ENCODE results near the gene PSMC5.
"Not testable (repeated sequence)": the region's sequence is repeated elsewhere in the genome, so short reads cannot be mapped to it uniquely, and the experiment has no call there.

The PSMC5 gene

GRCh38 chr17:63796375-63796774 is 30.9 kb upstream of the PSMC5 start:
- H3K9me3 ChIP-seq (ENCODE audit: control insufficient read depth in 5 of 5, low read length in 5 of 5); H3K4me3 ChIP-seq (ENCODE audit: low read depth in 1 of 5, low read length in 5 of 5); H3K4me1 ChIP-seq (ENCODE audit: control insufficient read depth in 5 of 5, insufficient read depth in 5 of 5, low read length in 5 of 5); H3K27ac ChIP-seq (ENCODE audit: low read depth, low read length); H3K9ac ChIP-seq (ENCODE audit: low read length in 5 of 5); H3K27me3 ChIP-seq (ENCODE audit: control insufficient read depth in 5 of 5, insufficient read depth in 4 of 5, low read length in 5 of 5): not testable (repeated sequence)
- H3K36me3 ChIP-seq (ENCODE audit: control insufficient read depth in 5 of 5, insufficient read depth in 5 of 5, low read length in 5 of 5) = peaks cover 57 to 93% (median 77%) of the 10 kb centered on the region in 5 donors

- Histone ChIP-seq H3K4me3 (ENCODE audit: low read depth in 1 of 5, low read length in 5 of 5) (no peak overlapping the region), H3K9ac (ENCODE audit: low read length in 5 of 5) (no peak overlapping the region), H3K27me3 (ENCODE audit: control insufficient read depth in 5 of 5, insufficient read depth in 4 of 5, low read length in 5 of 5) (no peaks in the 10 kb centered on the region), H3K36me3 (ENCODE audit: control insufficient read depth in 5 of 5, insufficient read depth in 5 of 5, low read length in 5 of 5) (peaks cover 56 to 97% (median 77%) of the 10 kb centered on the region in 5 donors), H3K9me3 (ENCODE audit: control insufficient read depth in 5 of 5, low read length in 5 of 5) (no peaks in the 10 kb centered on the region), H3K4me1 (ENCODE audit: control insufficient read depth in 5 of 5, insufficient read depth in 5 of 5, low read length in 5 of 5) (no peaks in the 10 kb centered on the region), H3K27ac (ENCODE audit: low read depth, low read length) (no peak overlapping the region)
These were observed 28.6 kb upstream of the PSMC5 start for GRCh38 chr17:63798572-63799106.

- Histone ChIP-seq H3K27me3 (ENCODE audit: control insufficient read depth in 5 of 5, insufficient read depth in 4 of 5, low read length in 5 of 5) (no peaks in the 10 kb centered on the region), H3K9me3 (ENCODE audit: control insufficient read depth in 5 of 5, low read length in 5 of 5) (no peaks in the 10 kb centered on the region), H3K4me3 (ENCODE audit: low read depth in 1 of 5, low read length in 5 of 5) (no peak overlapping the region), H3K36me3 (ENCODE audit: control insufficient read depth in 5 of 5, insufficient read depth in 5 of 5, low read length in 5 of 5) (peaks cover 55 to 91% (median 69%) of the 10 kb centered on the region in 5 donors), H3K9ac (ENCODE audit: low read length in 5 of 5) (no peak overlapping the region), H3K4me1 (ENCODE audit: control insufficient read depth in 5 of 5, insufficient read depth in 5 of 5, low read length in 5 of 5) (peaks cover 0 to 3% (median 0%) of the 10 kb centered on the region in 5 donors), H3K27ac (ENCODE audit: low read depth, low read length) (no peak overlapping the region)
These were observed 26.4 kb upstream of the PSMC5 start for GRCh38 chr17:63800783-63801182.

- H3K27me3 ChIP-seq (ENCODE audit: control insufficient read depth in 5 of 5, insufficient read depth in 4 of 5, low read length in 5 of 5) = no peaks in the 10 kb centered on the region
- peaks cover 55 to 90% (median 74%) of the 10 kb centered on the region in 5 donors for H3K36me3 ChIP-seq (ENCODE audit: control insufficient read depth in 5 of 5, insufficient read depth in 5 of 5, low read length in 5 of 5)
- H3K4me1 ChIP-seq (ENCODE audit: control insufficient read depth in 5 of 5, insufficient read depth in 5 of 5, low read length in 5 of 5) = peaks cover 0 to 3% (median 0%) of the 10 kb centered on the region in 5 donors
- H3K9ac ChIP-seq (ENCODE audit: low read length in 5 of 5) = no peak overlapping the region
- H3K9me3 ChIP-seq (ENCODE audit: control insufficient read depth in 5 of 5, low read length in 5 of 5) = no peaks in the 10 kb centered on the region
- no peak overlapping the region for H3K27ac ChIP-seq (ENCODE audit: low read depth, low read length)
- H3K4me3 ChIP-seq (ENCODE audit: low read depth in 1 of 5, low read length in 5 of 5) = no peak overlapping the region
These were observed 22.9 kb upstream of the PSMC5 start for GRCh38 chr17:63804328-63804727.

- Histone ChIP-seq H3K36me3 (ENCODE audit: control insufficient read depth in 5 of 5, insufficient read depth in 5 of 5, low read length in 5 of 5) (peaks cover 52 to 90% (median 73%) of the 10 kb centered on the region in 5 donors), H3K27ac (ENCODE audit: low read depth, low read length) (no peak overlapping the region), H3K4me1 (ENCODE audit: control insufficient read depth in 5 of 5, insufficient read depth in 5 of 5, low read length in 5 of 5) (peaks cover 0 to 3% (median 0%) of the 10 kb centered on the region in 5 donors), H3K9me3 (ENCODE audit: control insufficient read depth in 5 of 5, low read length in 5 of 5) (no peaks in the 10 kb centered on the region), H3K27me3 (ENCODE audit: control insufficient read depth in 5 of 5, insufficient read depth in 4 of 5, low read length in 5 of 5) (no peaks in the 10 kb centered on the region), H3K4me3 (ENCODE audit: low read depth in 1 of 5, low read length in 5 of 5) (no peak overlapping the region), H3K9ac (ENCODE audit: low read length in 5 of 5) (no peak overlapping the region)
These were observed 21.6 kb upstream of the PSMC5 start for GRCh38 chr17:63805591-63805990.

DNA sequence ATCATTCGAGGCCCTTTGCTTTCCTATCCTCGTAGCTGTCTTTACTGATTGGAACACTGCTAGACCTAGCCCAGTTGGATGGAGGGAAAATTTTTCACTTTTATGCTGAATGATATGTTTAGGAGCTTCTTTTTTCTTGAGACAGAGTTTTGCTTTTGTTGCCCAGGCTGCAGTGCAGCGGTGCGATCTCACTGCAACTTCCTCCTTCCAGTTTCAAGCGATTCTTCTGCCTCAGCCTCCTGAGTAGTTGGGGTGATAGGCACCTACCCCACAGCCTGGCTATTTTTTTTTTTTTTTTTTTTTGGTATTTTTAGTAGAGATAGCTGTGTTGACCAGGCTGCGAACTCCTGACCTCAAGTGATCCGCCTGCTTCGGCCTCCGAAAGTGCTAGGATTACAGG is 17.3 kb upstream of the PSMC5 start:
- H3K27ac ChIP-seq (ENCODE audit: low read depth, low read length) = no peak overlapping the region
- H3K9ac ChIP-seq (ENCODE audit: low read length in 5 of 5) = no peak overlapping the region
- H3K36me3 ChIP-seq (ENCODE audit: control insufficient read depth in 5 of 5, insufficient read depth in 5 of 5, low read length in 5 of 5) = peaks cover 60 to 99% (median 91%) of the 10 kb centered on the region in 5 donors
- no peaks in the 10 kb centered on the region for H3K9me3 ChIP-seq (ENCODE audit: control insufficient read depth in 5 of 5, low read length in 5 of 5)
- no peaks in the 10 kb centered on the region for H3K27me3 ChIP-seq (ENCODE audit: control insufficient read depth in 5 of 5, insufficient read depth in 4 of 5, low read length in 5 of 5)
- H3K4me1 ChIP-seq (ENCODE audit: control insufficient read depth in 5 of 5, insufficient read depth in 5 of 5, low read length in 5 of 5) = peaks cover 0 to 3% (median 0%) of the 10 kb centered on the region in 5 donors
- H3K4me3 ChIP-seq (ENCODE audit: low read depth in 1 of 5, low read length in 5 of 5) = no peak overlapping the region

- Histone ChIP-seq H3K9me3 (ENCODE audit: control insufficient read depth in 5 of 5, low read length in 5 of 5) (no peaks in the 10 kb centered on the region), H3K4me1 (ENCODE audit: control insufficient read depth in 5 of 5, insufficient read depth in 5 of 5, low read length in 5 of 5) (peaks cover 0 to 10% (median 0%) of the 10 kb centered on the region in 5 donors), H3K36me3 (ENCODE audit: control insufficient read depth in 5 of 5, insufficient read depth in 5 of 5, low read length in 5 of 5) (peaks cover 48 to 99% (median 97%) of the 10 kb centered on the region in 5 donors), H3K9ac (ENCODE audit: low read length in 5 of 5) (no peak overlapping the region), H3K27ac (ENCODE audit: low read depth, low read length) (no peak overlapping the region), H3K27me3 (ENCODE audit: control insufficient read depth in 5 of 5, insufficient read depth in 4 of 5, low read length in 5 of 5) (no peaks in the 10 kb centered on the region), H3K4me3 (ENCODE audit: low read depth in 1 of 5, low read length in 5 of 5) (no peak overlapping the region)
These were observed 11.1 kb upstream of the PSMC5 start for GRCh38 chr17:63816123-63816522.

GRCh38 chr17:63816669-63817068 is 10.6 kb upstream of the PSMC5 start:
- Histone ChIP-seq H3K9me3 (ENCODE audit: control insufficient read depth in 5 of 5, low read length in 5 of 5) (no peaks in the 10 kb centered on the region), H3K4me3 (ENCODE audit: low read depth in 1 of 5, low read length in 5 of 5) (no peak overlapping the region), H3K27ac (ENCODE audit: low read depth, low read length) (no peak overlapping the region), H3K36me3 (ENCODE audit: control insufficient read depth in 5 of 5, insufficient read depth in 5 of 5, low read length in 5 of 5) (peaks cover 45 to 99% (median 97%) of the 10 kb centered on the region in 5 donors), H3K4me1 (ENCODE audit: control insufficient read depth in 5 of 5, insufficient read depth in 5 of 5, low read length in 5 of 5) (peaks cover 0 to 10% (median 0%) of the 10 kb centered on the region in 5 donors), H3K9ac (ENCODE audit: low read length in 5 of 5) (no peak overlapping the region), H3K27me3 (ENCODE audit: control insufficient read depth in 5 of 5, insufficient read depth in 4 of 5, low read length in 5 of 5) (no peaks in the 10 kb centered on the region)

DNA sequence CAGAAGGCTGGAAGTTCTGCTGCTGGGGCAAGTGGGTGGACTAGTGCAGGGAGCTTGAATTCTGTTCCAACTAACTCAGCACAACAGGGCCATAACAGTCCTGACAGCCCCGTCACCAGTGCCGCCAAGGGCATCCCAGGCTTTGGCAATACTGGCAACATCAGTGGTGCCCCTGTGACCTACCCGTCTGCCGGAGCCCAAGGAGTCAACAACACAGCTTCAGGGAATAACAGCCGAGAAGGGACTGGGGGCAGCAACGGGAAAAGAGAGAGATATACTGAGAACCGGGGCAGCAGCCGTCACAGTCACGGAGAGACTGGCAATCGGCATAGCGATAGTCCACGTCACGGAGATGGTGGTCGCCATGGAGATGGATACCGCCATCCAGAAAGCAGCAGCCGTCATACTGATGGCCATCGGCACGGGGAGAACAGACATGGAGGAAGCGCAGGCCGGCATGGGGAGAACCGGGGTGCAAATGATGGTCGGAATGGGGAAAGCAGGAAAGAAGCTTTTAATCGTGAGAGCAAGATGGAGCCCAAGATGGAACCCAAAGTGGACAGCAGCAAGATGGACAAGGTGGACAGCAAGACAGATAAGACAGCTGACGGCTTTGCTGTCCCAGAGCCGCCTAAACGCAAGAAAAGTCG is 9.4 kb upstream of the PSMC5 start:
- H3K9ac ChIP-seq (ENCODE audit: low read length in 5 of 5) = no peak overlapping the region
- H3K4me1 ChIP-seq (ENCODE audit: control insufficient read depth in 5 of 5, insufficient read depth in 5 of 5, low read length in 5 of 5) = peaks cover 0 to 10% (median 0%) of the 10 kb centered on the region in 5 donors
- H3K9me3 ChIP-seq (ENCODE audit: control insufficient read depth in 5 of 5, low read length in 5 of 5) = no peaks in the 10 kb centered on the region

DNA sequence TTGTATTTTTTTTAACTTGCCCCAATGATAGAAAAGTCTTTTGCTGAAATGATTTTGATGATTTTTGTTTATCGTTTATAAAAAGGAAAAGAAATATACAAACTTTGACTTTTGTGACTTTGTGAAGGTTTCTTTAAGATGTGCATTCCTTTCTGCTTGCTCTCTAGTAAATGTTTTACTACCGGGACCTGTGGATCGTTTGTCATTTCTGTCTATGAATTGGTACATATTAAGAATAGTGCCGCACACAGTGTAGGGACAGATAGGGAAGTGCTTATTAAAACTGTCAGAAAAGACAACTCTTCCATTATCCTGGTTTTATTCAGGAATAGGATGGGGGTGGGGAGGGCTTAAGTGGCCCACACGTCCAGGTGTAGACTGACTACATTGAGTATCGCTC is 8.1 kb upstream of the PSMC5 start:
- Histone ChIP-seq H3K27ac (ENCODE audit: low read depth, low read length) (peak overlapping the region; percentile 0), H3K9ac (ENCODE audit: low read length in 5 of 5) (peak overlapping the region in 1 of 5 donors; percentile 18), H3K36me3 (ENCODE audit: control insufficient read depth in 5 of 5, insufficient read depth in 5 of 5, low read length in 5 of 5) (peaks cover 47 to 98% (median 96%) of the 10 kb centered on the region in 5 donors), H3K27me3 (ENCODE audit: control insufficient read depth in 5 of 5, insufficient read depth in 4 of 5, low read length in 5 of 5) (no peaks in the 10 kb centered on the region), H3K4me1 (ENCODE audit: control insufficient read depth in 5 of 5, insufficient read depth in 5 of 5, low read length in 5 of 5) (peaks cover 0 to 10% (median 0%) of the 10 kb centered on the region in 5 donors), H3K4me3 (ENCODE audit: low read depth in 1 of 5, low read length in 5 of 5) (no peak overlapping the region), H3K9me3 (ENCODE audit: control insufficient read depth in 5 of 5, low read length in 5 of 5) (no peaks in the 10 kb centered on the region)

More for the DNA sequence above, 9.4 kb upstream of the PSMC5 start:
- Histone ChIP-seq H3K4me3 (ENCODE audit: low read depth in 1 of 5, low read length in 5 of 5) (no peak overlapping the region), H3K36me3 (ENCODE audit: control insufficient read depth in 5 of 5, insufficient read depth in 5 of 5, low read length in 5 of 5) (peaks cover 48 to 99% (median 97%) of the 10 kb centered on the region in 5 donors), H3K27ac (ENCODE audit: low read depth, low read length) (no peak overlapping the region), H3K27me3 (ENCODE audit: control insufficient read depth in 5 of 5, insufficient read depth in 4 of 5, low read length in 5 of 5) (no peaks in the 10 kb centered on the region)

Data from subcutaneous abdominal adipose tissue (tissue), 5 donors.